ENCODE measurements around the gene FSD2.
"Not testable (repeated sequence)": the region's sequence is repeated elsewhere in the genome, so short reads cannot be mapped to it uniquely, and the experiment has no call there.

Gene FSD2

GRCh38 chr15:82793737-82794136, 12.1 kb downstream of the FSD2 start:
- no peak for DNase-seq

GRCh38 chr15:82792068-82792467, 13.8 kb downstream of the FSD2 start:
- no peak for DNase-seq

GRCh38 chr15:82790321-82790720, 15.5 kb downstream of the FSD2 start:
- DNase-seq: no peak

GRCh38 chr15:82789491-82789890, 16.4 kb downstream of the FSD2 start:
- DNase-seq: no peak

GRCh38 chr15:82788496-82788895, 17.4 kb downstream of the FSD2 start:
- no peak for DNase-seq

GRCh38 chr15:82781349-82781748, 24.5 kb downstream of the FSD2 start:
- DNase-seq: no peak

GRCh38 chr15:82778755-82779154, 27.1 kb downstream of the FSD2 start:
- DNase-seq: no peak

- DNase-seq: no peak
These were observed 31.4 kb downstream of the FSD2 start for GRCh38 chr15:82774496-82774895.

- no peak for DNase-seq
These were observed 33.9 kb downstream of the FSD2 start for GRCh38 chr15:82771789-82772607.

- DNase-seq: no peak
These were observed 37.3 kb downstream of the FSD2 start for GRCh38 chr15:82768414-82769054.

GRCh38 chr15:82767163-82767829, 38.6 kb downstream of the FSD2 start:
- DNase-seq: no peak

GRCh38 chr15:82766201-82766600, 39.7 kb downstream of the FSD2 start:
- DNase-seq: not testable (repeated sequence)

GRCh38 chr15:82764740-82765139, 41.1 kb downstream of the FSD2 start:
- no peak for DNase-seq

- no peak for DNase-seq
These were observed 41.8 kb downstream of the FSD2 start for GRCh38 chr15:82764117-82764490.

- no peak for DNase-seq
These were observed 42.3 kb downstream of the FSD2 start for GRCh38 chr15:82763361-82764116.

GRCh38 chr15:82751308-82751707, 54.6 kb downstream of the FSD2 start:
- DNase-seq: no peak

GRCh38 chr15:82750831-82751180, 55.1 kb downstream of the FSD2 start:
- peak in 4 of 56 donors; percentile 12 to 34 (median 22) for DNase-seq

GRCh38 chr15:82749951-82750830, 55.7 kb downstream of the FSD2 start:
- DNase-seq: peak; percentile 31 to 97 (median 91)

- no peak for DNase-seq
These were observed 57.6 kb downstream of the FSD2 start for GRCh38 chr15:82748315-82748714.

GRCh38 chr15:82743810-82744209, 62.1 kb downstream of the FSD2 start:
- no peak for DNase-seq

- no peak for DNase-seq
These were observed 63.7 kb downstream of the FSD2 start for GRCh38 chr15:82742134-82742533.

Data from nucleus accumbens (tissue), 56 donors.